Measurements from ENCODE around the gene NDFIP1. TPM values are rescaled to one million over a fixed set of nuclear protein-coding genes. Genes with fewer than 3 reads are reported as not detected.

NDFIP1 gene
- total RNA-seq, 1 donor from 2014 or later = 80.0 TPM

- no peak for DNase-seq (ENCODE audit: low spot score)
Observed at GRCh38 chr5:142119051-142119625, 10.6 kb downstream of the NDFIP1 start.

GRCh38 chr5:142120247-142120935, 11.8 kb downstream of the NDFIP1 start:
- no peak for DNase-seq (ENCODE audit: low spot score)

GRCh38 chr5:142122121-142122520, 13.5 kb downstream of the NDFIP1 start:
- DNase-seq (ENCODE audit: low spot score) = no peak

GRCh38 chr5:142125378-142125777, 16.8 kb downstream of the NDFIP1 start:
- DNase-seq (ENCODE audit: low spot score) = no peak

- DNase-seq (ENCODE audit: low spot score) = no peak
Observed at GRCh38 chr5:142125963-142126362, 17.4 kb downstream of the NDFIP1 start.

- no peak for DNase-seq (ENCODE audit: low spot score)
Observed at GRCh38 chr5:142128675-142129208, 20.2 kb downstream of the NDFIP1 start.

- DNase-seq (ENCODE audit: low spot score) = no peak
Observed at GRCh38 chr5:142129446-142130066, 21.0 kb downstream of the NDFIP1 start.

- DNase-seq (ENCODE audit: low spot score) = no peak
Observed at GRCh38 chr5:142131394-142131793, 22.8 kb downstream of the NDFIP1 start.

- DNase-seq (ENCODE audit: low spot score) = no peak
Observed at GRCh38 chr5:142132916-142133315, 24.3 kb downstream of the NDFIP1 start.

- DNase-seq (ENCODE audit: low spot score) = no peak
Observed at GRCh38 chr5:142133330-142134206, 25.0 kb downstream of the NDFIP1 start.

GRCh38 chr5:142134331-142135010, 25.9 kb downstream of the NDFIP1 start:
- DNase-seq (ENCODE audit: low spot score) = no peak

- no peak for DNase-seq (ENCODE audit: low spot score)
Observed at GRCh38 chr5:142141463-142141862, 32.9 kb downstream of the NDFIP1 start.

GRCh38 chr5:142143878-142144277, 35.3 kb downstream of the NDFIP1 start:
- no peak for DNase-seq (ENCODE audit: low spot score)

- peak; percentile 71 for DNase-seq (ENCODE audit: low spot score)
Observed at GRCh38 chr5:142145106-142145900, 36.7 kb downstream of the NDFIP1 start.

- DNase-seq (ENCODE audit: low spot score) = no peak
Observed at GRCh38 chr5:142149363-142149762, 40.8 kb downstream of the NDFIP1 start.

- no peak for DNase-seq (ENCODE audit: low spot score)
Observed at GRCh38 chr5:142150431-142150830, 41.9 kb downstream of the NDFIP1 start.

GRCh38 chr5:142151436-142152383, 43.1 kb downstream of the NDFIP1 start:
- DNase-seq (ENCODE audit: low spot score) = peak; percentile 58

- DNase-seq (ENCODE audit: low spot score) = no peak
Observed at GRCh38 chr5:142152384-142152732, 43.8 kb downstream of the NDFIP1 start.

- DNase-seq (ENCODE audit: low spot score) = no peak
Observed at GRCh38 chr5:142153674-142154448, 45.3 kb downstream of the NDFIP1 start.
